Measurements from ENCODE around the gene DPP10.
"Not testable (repeated sequence)": the region's sequence is repeated elsewhere in the genome, so short reads cannot be mapped to it uniquely, and the experiment has no call there.

The DPP10 gene

GRCh38 chr2:115084446-115084845 is 642.0 kb downstream of the DPP10 start:
- no peak for TF ChIP-seq CTCF (conservative IDR thresholded peaks at IDR 0.05; ENCODE audit: low read length)
- H3K4me3 ChIP-seq (ENCODE audit: low read length): no peak overlapping the region
- no peak for DNase-seq (ENCODE audit: low read depth)

GRCh38 chr2:115086051-115086620 is 643.7 kb downstream of the DPP10 start:
- not testable (repeated sequence) for H3K4me3 ChIP-seq (ENCODE audit: low read length); DNase-seq (ENCODE audit: low read depth)

- TF ChIP-seq CTCF (conservative IDR thresholded peaks at IDR 0.05; ENCODE audit: low read length): no peak
- no peak for DNase-seq (ENCODE audit: low read depth)
- no peak overlapping the region for H3K4me3 ChIP-seq (ENCODE audit: low read length)
These were observed 652.0 kb downstream of the DPP10 start for GRCh38 chr2:115094441-115094840.

GRCh38 chr2:115105966-115106365 is 663.5 kb downstream of the DPP10 start:
- no peak overlapping the region for H3K4me3 ChIP-seq (ENCODE audit: low read length)
- no peak for DNase-seq (ENCODE audit: low read depth)
- no peak for TF ChIP-seq CTCF (conservative IDR thresholded peaks at IDR 0.05; ENCODE audit: low read length)

GRCh38 chr2:115115135-115115534 is 672.7 kb downstream of the DPP10 start:
- DNase-seq (ENCODE audit: low read depth): no peak
- TF ChIP-seq CTCF (conservative IDR thresholded peaks at IDR 0.05; ENCODE audit: low read length): no peak

GRCh38 chr2:115118306-115118705 is 675.9 kb downstream of the DPP10 start:
- no peak for DNase-seq (ENCODE audit: low read depth)
- no peak for TF ChIP-seq CTCF (conservative IDR thresholded peaks at IDR 0.05; ENCODE audit: low read length)
- H3K4me3 ChIP-seq (ENCODE audit: low read length): no peak overlapping the region

More at GRCh38 chr2:115115135-115115534, 672.7 kb downstream of the DPP10 start:
- H3K4me3 ChIP-seq (ENCODE audit: low read length): no peak overlapping the region

- H3K4me3 ChIP-seq (ENCODE audit: low read length): no peak overlapping the region
- DNase-seq (ENCODE audit: low read depth): no peak
- TF ChIP-seq CTCF (conservative IDR thresholded peaks at IDR 0.05; ENCODE audit: low read length): no peak
These were observed 676.6 kb downstream of the DPP10 start for GRCh38 chr2:115119086-115119485.

- no peak for TF ChIP-seq CTCF (conservative IDR thresholded peaks at IDR 0.05; ENCODE audit: low read length)
- no peak for DNase-seq (ENCODE audit: low read depth)
- H3K4me3 ChIP-seq (ENCODE audit: low read length): no peak overlapping the region
These were observed 680.3 kb downstream of the DPP10 start for GRCh38 chr2:115122701-115123100.
